ENCODE data around the gene ATP5PD.
"Not testable (repeated sequence)": the region's sequence is repeated elsewhere in the genome, so short reads cannot be mapped to it uniquely, and the experiment has no call there.

The ATP5PD gene

DNA sequence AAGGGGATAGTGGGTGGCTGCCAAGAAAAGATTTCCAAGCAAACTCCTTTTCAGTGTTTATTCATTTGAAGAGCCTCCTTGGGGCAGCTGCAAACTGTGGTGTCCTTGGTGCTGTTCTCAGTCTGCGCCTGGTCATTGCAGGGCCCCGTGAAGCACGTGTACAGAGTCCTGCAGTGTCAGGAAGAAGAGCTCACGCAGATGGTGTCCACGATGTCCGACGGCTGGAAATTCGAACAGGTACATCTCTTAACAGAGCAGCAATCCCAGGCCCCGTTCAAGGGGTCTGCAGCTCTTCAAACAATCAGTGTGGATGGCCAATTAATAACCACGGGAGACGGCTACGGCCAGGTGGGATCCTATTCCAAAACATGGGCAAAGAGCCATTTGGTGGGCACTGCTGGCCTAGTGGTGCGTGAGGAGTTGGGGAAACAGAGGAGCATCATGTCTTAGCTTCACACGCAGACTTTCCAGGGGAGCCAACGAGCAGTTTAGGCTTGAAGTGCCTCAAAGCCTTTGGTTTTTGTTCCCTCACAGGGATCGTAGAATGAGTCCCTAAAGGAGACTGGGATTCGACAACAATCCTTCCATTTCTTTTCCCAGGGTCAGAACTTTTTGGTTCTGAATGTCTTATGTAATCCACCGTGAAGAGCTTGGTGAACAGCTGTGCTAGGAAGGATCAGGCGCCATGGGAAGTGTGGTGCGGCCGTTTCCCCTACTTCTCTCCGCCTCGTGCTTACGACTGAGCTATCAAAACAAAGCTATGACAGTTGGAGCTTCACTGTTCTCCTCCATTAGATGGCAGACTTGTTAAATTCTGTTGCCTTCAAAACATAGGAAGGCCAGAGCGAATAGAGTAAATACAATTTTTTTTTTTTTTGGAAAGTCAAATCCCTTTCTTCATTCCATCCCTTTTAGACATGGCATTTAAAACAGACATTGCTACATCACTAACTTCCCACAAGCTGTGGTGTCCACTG, 12.9 kb upstream of the ATP5PD start:
- peak in 32 of 56 donors; percentile 5 to 52 (median 23) for DNase-seq

DNA sequence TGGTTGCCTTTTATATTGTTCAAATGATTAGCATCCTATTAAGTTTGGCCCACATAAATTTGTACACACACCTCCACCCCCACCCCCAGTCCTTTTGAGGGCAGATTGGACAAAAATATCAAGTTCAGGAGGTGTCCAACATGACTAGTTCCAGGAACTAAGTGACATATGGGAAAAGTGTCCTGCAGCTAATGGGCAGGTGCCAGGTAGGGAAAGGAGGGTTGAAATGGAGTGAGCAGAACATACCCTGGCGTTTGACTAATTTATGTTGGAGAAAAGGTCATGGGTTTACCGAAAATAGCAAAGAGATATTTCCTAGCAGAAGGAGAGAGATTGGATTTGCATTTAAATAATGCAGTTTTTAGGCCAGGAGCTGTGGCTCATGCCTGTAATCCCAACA, 5.2 kb upstream of the ATP5PD start:
- no peak for DNase-seq

DNA sequence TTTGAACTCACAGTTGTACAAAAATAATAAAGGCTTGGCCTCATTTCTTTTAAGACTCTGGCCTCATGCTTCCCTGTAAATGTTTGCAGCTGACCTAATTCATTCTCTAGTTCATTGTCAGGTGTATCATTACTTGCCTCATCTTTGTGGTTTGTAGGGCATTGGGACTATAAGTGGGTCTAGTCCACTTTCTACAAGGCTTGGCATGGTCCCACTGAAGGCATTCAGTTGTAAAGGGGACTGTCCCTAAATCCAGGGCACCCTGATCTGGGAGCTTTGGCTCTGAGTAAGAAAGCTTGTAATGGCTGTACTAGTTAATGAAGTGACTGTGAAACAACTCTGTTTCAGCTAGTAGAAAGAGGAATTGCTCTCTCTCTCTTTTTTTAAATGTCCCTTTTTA, 2.9 kb upstream of the ATP5PD start:
- no peak for DNase-seq

DNA sequence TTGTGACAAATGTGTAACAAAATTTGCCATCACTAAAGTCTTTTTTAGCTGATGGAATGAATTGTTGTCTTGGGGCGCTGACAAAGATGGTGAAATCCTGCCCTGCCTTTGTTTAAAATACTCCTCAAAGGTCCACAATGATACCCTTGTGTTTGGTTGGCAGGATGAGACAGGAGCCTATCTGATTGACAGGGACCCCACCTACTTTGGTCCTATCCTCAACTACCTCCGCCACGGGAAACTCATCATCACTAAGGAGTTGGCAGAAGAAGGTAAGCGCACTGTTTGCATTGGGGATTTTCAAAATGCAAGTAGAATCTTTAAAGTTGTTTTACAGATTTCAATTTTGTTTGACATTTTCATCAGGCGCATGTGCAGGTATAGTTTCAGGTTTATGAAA, 2.3 kb upstream of the ATP5PD start:
- no peak for DNase-seq

DNA sequence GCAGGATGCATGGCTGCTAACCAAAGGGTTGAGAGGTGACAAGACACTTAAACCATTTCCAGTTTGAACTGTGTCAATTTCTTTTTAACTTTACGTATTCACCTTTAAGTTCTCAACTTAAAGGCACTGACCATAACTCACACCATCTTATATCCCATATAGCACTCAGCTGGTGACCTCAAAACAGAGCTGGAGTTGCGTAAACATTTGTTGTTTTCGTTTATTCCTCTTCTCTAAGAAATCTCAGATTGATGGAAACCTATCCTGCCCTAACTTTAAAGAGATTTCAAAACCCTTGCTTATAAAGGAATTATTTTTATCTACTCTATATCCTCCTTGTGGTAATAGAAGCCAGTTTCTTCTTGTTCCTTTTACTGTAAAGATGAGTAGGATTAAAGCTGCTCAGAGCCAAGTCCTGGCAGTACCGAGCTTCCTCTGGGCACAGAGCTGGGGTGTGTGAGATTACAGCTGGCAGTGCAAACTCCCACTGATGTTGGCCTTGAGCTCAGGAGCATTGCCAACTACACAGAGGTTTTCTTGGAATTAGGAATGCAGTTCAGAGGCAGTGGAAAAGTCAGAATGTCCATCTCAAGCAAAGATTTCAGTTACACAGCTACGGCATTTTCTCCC, 1.6 kb upstream of the ATP5PD start:
- peak in 6 of 56 donors; percentile 2 to 45 (median 12) for DNase-seq

- peak in 26 of 56 donors; percentile 6 to 69 (median 35) for DNase-seq
Observed at GRCh38 chr17:75047398-75048098, 779 bp upstream of the ATP5PD start.

DNA sequence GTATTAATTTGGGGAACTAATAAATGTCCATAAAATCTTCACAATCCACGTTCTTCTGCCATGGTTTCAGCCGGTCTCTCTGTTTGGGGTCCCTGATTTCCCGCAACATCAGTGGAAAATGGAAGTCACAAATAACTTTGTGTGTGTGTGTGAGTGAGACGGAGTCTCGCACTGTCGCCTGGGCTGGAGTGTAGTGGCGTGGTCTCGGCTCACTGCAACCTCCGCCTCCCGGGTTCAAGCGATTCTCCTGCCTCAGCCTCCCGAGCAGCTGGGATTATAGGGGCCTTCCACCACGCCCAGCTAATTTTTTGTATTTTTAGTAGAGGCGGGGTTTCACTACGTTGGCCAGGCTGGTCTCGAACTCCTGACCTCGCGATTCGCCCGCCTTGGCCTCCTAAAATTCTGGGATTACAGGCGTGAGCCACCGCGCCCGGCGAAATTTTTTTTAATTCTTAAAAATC, 793 bp downstream of the ATP5PD start:
- not testable (repeated sequence) for DNase-seq

DNA sequence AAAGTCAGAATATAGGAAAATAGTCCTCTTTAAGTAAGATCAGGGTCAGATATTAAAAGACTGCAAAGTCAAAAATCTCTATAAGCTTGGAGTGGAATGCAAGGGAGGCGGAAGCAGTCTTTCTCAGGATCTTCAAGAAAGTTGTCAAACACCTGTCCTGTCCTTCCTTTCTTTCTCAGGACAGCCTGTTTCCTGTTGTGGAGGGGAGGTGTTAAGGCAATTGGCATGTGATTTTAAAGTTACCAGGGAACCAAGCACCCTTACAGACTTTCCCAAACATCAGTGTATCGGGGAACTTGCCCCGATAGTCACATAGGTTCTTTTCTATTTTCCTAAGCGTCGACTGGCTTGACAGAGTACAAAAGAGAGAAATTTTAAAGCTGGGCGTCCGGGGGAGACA, 2.1 kb downstream of the ATP5PD start:
- no peak for DNase-seq

- not testable (repeated sequence) for DNase-seq
Observed at GRCh38 chr17:75043789-75044188, 3.0 kb downstream of the ATP5PD start.

GRCh38 chr17:75041656-75042280, 5.0 kb downstream of the ATP5PD start:
- no peak for DNase-seq

DNA sequence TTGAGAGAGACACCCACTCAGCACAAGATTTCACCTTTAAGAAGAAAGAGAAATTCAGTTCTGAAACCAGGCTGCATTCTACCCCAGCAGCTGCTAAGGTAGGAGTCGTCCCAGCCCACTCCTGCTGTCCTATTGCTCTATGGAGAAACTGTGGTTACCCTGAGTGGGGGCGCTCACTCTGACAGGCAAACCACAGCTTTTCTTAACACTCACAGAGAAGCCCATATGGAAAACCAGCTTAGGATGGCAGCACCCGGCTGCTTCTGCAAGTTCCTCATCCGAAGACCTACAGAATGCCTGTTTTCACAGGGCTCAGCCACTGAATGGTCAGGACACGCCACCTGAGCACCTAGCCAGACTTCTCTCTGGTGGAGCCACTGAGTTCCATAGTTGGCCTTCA, 7.5 kb downstream of the ATP5PD start:
- DNase-seq: no peak

GRCh38 chr17:75036643-75037268, 10.0 kb downstream of the ATP5PD start:
- peak in 7 of 56 donors; percentile 11 to 53 (median 25) for DNase-seq

DNA sequence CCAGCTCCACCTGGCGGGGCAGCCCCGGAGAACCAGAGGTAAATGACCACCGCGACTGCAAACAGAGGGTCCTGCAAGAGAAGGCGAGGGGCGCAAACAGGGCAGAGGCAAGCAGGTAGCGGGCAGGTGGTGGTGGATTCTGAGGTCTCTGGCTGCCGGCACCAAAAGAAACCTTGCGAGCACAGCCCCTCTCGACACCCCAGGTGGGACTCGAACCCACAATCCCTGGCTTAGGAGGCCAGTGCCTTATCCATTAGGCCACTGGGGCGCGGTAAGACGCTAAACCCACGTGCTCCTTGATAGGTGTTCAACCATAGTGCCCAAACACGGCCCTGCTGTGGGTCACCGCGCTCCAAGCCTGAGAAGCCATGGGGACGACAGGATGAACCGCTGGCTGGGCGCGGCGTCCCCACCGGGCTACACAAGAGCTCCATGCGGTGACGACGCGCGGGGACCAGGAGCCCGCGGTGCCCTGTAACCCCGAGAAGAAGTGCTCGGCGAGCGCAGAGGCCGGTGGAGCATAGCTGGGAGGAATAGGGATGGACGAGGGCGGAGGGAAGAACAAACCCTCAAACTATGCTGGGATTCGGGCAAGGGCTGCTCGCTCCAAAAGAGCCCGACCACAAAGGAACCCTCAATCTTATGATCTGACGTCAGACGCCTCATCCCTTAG, 12.4 kb downstream of the ATP5PD start:
- DNase-seq: peak in 54 of 56 donors; percentile 46 to 93 (median 79)

- DNase-seq: peak; percentile 34 to 94 (median 82)
Observed at GRCh38 chr17:75033346-75034235, 13.2 kb downstream of the ATP5PD start.

GRCh38 chr17:75032720-75033280, 14.0 kb downstream of the ATP5PD start:
- peak in 9 of 56 donors; percentile 25 to 67 (median 52) for DNase-seq

DNA sequence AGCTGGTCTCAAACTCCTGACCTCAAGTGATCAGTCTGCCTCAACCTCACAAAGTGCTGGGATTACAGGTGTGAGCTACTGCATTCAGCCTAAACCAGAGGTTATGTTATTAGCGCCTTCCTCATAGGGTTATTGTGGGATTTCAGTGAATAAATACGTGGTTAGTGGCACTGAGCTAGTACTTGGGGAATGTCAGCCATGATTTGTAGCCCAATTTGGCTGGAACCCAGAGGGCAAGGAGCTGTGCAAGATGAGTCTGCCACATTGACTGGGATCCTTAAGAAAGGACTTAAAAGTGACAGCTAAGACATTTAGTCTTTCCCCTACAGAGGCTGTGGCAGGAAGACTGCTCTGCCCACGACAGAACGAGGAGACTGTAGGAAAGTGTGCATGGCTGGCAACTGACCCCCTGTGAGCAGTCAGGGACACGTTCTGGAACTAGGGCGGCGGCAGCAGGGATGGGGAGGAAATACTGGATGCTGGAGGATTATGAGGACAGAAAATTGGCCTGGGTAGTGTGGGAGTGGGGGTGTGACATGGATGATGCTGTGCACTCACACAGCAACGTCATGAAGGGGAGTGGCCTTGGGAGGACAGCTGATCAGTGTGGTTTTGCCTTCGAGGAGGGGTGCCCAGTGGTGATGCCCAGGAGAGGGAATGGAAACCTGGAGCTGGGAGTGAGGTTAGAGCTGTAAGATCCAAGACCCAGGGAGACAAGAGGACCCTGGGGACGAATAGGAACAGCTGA, 14.6 kb downstream of the ATP5PD start:
- peak in 55 of 56 donors; percentile 37 to 93 (median 78) for DNase-seq

GRCh38 chr17:75030161-75030560, 16.6 kb downstream of the ATP5PD start:
- DNase-seq: no peak

DNA sequence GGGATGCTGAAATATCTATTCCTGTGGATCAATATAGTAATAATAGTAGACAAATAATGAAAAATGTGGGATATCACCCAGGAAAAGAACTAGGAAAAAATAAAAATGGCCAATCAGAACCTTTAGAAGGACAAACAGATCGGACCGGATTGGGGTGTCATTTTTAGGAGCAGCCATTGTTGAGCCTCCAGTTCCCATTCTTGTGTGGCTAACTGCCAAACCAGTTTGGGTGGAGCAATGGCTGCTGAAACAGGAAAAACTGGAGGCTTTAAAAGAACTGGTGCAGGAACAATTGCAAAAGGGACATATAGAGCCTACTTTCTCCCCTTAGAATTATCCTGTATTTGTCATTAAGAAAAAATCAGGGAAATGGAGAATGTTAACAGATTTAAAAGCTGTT, 20.1 kb downstream of the ATP5PD start:
- not testable (repeated sequence) for DNase-seq
